Testis (tissue), 2 donors: ENCODE data around the gene EGR1.

Source experiments
- POLR2A ChIP-seq: fragments of 450-650 bp; IDR thresholded peaks from one replicate; pipeline ENCODE4 v1.6.1; 2017; ENCODE audit warnings: antibody characterized with exemption, mild to moderate bottlenecking, moderate library complexity
- TF ChIP-seq, protein P1 (sequence below), 3 experiments: fragments of 450-650 bp in 2 of 3; fragments of 200-600 bp in 1 of 3; sonication (generic) in 1 of 3; IDR thresholded peaks; one replicate each; pipeline ENCODE4 v1.5.1; 2016 to 2019; ENCODE audit warnings: antibody characterized with exemption in 3 of 3, mild to moderate bottlenecking in 2 of 3, moderate library complexity in 1 of 3

GRCh38 chr5:138467711-138468132 is 2.4 kb downstream of the EGR1 start:
- no peak for TF ChIP-seq POLR2A
- TF ChIP-seq, protein P1, sequence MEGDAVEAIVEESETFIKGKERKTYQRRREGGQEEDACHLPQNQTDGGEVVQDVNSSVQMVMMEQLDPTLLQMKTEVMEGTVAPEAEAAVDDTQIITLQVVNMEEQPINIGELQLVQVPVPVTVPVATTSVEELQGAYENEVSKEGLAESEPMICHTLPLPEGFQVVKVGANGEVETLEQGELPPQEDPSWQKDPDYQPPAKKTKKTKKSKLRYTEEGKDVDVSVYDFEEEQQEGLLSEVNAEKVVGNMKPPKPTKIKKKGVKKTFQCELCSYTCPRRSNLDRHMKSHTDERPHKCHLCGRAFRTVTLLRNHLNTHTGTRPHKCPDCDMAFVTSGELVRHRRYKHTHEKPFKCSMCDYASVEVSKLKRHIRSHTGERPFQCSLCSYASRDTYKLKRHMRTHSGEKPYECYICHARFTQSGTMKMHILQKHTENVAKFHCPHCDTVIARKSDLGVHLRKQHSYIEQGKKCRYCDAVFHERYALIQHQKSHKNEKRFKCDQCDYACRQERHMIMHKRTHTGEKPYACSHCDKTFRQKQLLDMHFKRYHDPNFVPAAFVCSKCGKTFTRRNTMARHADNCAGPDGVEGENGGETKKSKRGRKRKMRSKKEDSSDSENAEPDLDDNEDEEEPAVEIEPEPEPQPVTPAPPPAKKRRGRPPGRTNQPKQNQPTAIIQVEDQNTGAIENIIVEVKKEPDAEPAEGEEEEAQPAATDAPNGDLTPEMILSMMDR (IDR thresholded peaks at IDR 0.05): no peak
